ENCODE results near the gene C3orf18.

DNA sequence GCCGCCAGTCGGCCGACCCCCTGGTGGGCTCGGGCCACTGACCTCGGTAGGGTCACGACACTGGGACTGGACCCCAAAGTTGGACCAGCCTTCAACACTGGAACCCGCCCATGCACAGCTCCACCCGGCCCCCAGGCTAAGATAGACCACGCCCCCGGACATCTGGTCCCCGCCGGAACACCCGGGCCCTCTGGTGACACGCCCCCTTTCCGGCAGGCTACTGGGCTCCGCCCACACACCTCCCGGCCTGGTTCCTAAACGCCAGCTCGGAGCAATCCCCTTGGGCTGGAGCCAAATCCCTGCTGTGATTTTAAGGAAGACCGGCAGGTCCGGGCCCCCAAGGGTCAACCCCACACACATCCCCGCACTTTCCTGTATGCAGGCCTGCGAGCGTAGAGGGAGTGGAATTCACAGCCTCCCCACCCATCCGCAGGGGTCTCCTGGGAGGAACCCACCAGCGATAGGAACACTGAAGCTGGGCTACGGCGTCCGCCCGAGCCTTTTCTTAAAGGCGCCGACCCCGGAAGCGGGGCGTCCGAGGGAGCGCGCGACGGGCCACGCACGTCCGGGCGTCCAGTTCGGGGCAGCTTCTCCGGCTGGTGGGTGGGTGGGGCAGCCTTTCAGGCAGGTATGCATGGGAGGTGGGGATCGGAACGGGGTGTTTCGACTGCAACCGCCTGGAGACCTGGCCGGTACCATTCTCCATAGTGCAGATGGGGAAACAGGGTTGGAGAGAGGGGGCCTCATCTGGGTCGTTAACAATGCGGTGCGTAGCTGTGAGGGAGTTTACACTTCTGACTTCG lies 1.6 kb upstream of the C3orf18 start, which contains the start of gene HEMK1:
- TF ChIP-seq CTCF (conservative IDR thresholded peaks at IDR 0.05; ENCODE audit: low read depth in 2 of 2) (no peak), STAT1 (IDR thresholded peaks at IDR 0.05; ENCODE audit: unreplicated experiment) (no peak), EZH2 (IDR thresholded peaks at IDR 0.05; ENCODE audit: low read depth, unreplicated experiment) (no peak), POLR2AphosphoS5 (IDR thresholded peaks at IDR 0.05; ENCODE audit: low read depth) (peak; percentile 76), REST (IDR thresholded peaks at IDR 0.05; ENCODE audit: unreplicated experiment) (no peak), CREB1 (CRISPR knock-in tag; IDR thresholded peaks at IDR 0.05; ENCODE audit: low read depth) (peak; percentile 90), EZH2phosphoT487 (IDR thresholded peaks at IDR 0.05; ENCODE audit: unreplicated experiment) (no peak), ZNF331 (CRISPR knock-in tag; IDR thresholded peaks at IDR 0.05; ENCODE audit: low read depth) (no peak)
- TF ChIP-seq, protein P1, sequence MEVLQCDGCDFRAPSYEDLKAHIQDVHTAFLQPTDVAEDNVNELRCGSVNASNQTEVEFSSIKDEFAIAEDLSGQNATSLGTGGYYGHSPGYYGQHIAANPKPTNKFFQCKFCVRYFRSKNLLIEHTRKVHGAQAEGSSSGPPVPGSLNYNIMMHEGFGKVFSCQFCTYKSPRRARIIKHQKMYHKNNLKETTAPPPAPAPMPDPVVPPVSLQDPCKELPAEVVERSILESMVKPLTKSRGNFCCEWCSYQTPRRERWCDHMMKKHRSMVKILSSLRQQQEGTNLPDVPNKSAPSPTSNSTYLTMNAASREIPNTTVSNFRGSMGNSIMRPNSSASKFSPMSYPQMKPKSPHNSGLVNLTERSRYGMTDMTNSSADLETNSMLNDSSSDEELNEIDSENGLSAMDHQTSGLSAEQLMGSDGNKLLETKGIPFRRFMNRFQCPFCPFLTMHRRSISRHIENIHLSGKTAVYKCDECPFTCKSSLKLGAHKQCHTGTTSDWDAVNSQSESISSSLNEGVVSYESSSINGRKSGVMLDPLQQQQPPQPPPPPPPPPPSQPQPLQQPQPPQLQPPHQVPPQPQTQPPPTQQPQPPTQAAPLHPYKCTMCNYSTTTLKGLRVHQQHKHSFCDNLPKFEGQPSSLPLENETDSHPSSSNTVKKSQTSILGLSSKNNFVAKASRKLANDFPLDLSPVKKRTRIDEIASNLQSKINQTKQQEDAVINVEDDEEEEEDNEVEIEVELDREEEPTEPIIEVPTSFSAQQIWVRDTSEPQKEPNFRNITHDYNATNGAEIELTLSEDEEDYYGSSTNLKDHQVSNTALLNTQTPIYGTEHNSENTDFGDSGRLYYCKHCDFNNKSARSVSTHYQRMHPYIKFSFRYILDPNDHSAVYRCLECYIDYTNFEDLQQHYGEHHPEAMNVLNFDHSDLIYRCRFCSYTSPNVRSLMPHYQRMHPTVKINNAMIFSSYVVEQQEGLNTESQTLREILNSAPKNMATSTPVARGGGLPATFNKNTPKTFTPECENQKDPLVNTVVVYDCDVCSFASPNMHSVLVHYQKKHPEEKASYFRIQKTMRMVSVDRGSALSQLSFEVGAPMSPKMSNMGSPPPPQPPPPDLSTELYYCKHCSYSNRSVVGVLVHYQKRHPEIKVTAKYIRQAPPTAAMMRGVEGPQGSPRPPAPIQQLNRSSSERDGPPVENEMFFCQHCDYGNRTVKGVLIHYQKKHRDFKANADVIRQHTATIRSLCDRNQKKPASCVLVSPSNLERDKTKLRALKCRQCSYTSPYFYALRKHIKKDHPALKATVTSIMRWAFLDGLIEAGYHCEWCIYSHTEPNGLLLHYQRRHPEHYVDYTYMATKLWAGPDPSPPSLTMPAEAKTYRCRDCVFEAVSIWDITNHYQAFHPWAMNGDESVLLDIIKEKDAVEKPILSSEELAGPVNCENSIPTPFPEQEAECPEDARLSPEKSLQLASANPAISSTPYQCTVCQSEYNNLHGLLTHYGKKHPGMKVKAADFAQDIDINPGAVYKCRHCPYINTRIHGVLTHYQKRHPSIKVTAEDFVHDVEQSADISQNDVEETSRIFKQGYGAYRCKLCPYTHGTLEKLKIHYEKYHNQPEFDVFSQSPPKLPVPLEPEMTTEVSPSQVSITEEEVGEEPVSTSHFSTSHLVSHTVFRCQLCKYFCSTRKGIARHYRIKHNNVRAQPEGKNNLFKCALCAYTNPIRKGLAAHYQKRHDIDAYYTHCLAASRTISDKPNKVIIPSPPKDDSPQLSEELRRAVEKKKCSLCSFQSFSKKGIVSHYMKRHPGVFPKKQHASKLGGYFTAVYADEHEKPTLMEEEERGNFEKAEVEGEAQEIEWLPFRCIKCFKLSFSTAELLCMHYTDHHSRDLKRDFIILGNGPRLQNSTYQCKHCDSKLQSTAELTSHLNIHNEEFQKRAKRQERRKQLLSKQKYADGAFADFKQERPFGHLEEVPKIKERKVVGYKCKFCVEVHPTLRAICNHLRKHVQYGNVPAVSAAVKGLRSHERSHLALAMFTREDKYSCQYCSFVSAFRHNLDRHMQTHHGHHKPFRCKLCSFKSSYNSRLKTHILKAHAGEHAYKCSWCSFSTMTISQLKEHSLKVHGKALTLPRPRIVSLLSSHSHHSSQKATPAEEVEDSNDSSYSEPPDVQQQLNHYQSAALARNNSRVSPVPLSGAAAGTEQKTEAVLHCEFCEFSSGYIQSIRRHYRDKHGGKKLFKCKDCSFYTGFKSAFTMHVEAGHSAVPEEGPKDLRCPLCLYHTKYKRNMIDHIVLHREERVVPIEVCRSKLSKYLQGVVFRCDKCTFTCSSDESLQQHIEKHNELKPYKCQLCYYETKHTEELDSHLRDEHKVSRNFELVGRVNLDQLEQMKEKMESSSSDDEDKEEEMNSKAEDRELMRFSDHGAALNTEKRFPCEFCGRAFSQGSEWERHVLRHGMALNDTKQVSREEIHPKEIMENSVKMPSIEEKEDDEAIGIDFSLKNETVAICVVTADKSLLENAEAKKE (CRISPR knock-in tag; IDR thresholded peaks at IDR 0.05) = no peak
- TF ChIP-seq, protein P2, sequence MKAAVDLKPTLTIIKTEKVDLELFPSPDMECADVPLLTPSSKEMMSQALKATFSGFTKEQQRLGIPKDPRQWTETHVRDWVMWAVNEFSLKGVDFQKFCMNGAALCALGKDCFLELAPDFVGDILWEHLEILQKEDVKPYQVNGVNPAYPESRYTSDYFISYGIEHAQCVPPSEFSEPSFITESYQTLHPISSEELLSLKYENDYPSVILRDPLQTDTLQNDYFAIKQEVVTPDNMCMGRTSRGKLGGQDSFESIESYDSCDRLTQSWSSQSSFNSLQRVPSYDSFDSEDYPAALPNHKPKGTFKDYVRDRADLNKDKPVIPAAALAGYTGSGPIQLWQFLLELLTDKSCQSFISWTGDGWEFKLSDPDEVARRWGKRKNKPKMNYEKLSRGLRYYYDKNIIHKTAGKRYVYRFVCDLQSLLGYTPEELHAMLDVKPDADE (IDR thresholded peaks at IDR 0.05) = peak; percentile 82

Measured in GM23338 (cell line).